K562 (cell line): Measurements from ENCODE around the gene FUT8. TPM values are rescaled to one million over a fixed set of nuclear protein-coding genes. Genes with fewer than 3 reads are reported as not detected.

ENCODE experiments used
- MXD1 ChIP-seq: fragments of 250-450 bp; sonication (Bioruptor Pico); IDR thresholded peaks from 2 replicates; pipeline ENCODE4 v1.8.0; 2021; ENCODE audit warnings: borderline replicate concordance, mild to moderate bottlenecking, moderate library complexity; ENCODE audit not compliant: poor library complexity, severe bottlenecking
- NELFE ChIP-seq: IDR thresholded peaks from 2 replicates; pipeline ENCODE4 v1.6.1; 2011; ENCODE audit warnings: mild to moderate bottlenecking; ENCODE audit not compliant: insufficient read depth, insufficient read length
- POU5F1 ChIP-seq: fragments of 150-350 bp; IDR thresholded peaks from 2 replicates; pipeline ENCODE4 v1.6.1; 2014; ENCODE audit warnings: borderline replicate concordance, low read length, low read depth, mild to moderate bottlenecking; ENCODE audit not compliant: partially characterized antibody
- SUPT5H ChIP-seq: fragments of 450-650 bp; IDR thresholded peaks from 2 replicates; pipeline ENCODE4 v1.6.1; 2016
- XRCC3 ChIP-seq: fragments of 450-650 bp; IDR thresholded peaks from 2 replicates; pipeline ENCODE4 v1.6.1; 2017; ENCODE audit warnings: mild to moderate bottlenecking, moderate library complexity
- ZBED1 ChIP-seq: IDR thresholded peaks from 2 replicates; pipeline ENCODE4 v1.6.1; 2014
- ZNF79 ChIP-seq: fragments of 250-450 bp; sonication (Bioruptor Pico); IDR thresholded peaks from 2 replicates; pipeline ENCODE4 v1.4.0; 2020; ENCODE audit warnings: low read depth, mild to moderate bottlenecking, moderate library complexity
- polyA plus RNA-seq, 8 experiments: library from polyadenylated mRNA; depleted of rRNA in 4 of 8; stranded (reverse) in 5 of 8; unstranded in 3 of 8; fragments of >200 nt; fragmentation: Nextera tagmentation in 2 of 8; fragmentation: Illumina TruSeq in 1 of 8; extraction: Ambion mirVana in 2 of 8; extraction: Trizol in 1 of 8; gene quantifications; 2 replicates each; pipeline versions ENCODE4 v1.2.1 to v1.2.3, GENCODE V29; 2011 to 2014; ENCODE audit warnings: inconsistent platforms in 1 of 8, missing spikeins in 1 of 8
- total RNA-seq, 7 experiments: library from RNA; depleted of rRNA in 6 of 7; stranded (reverse); fragments of >200 nt in 6 of 7; fragmentation: Illumina TruSeq in 2 of 7; extraction: Trizol in 2 of 7; gene quantifications; 2 replicates each; pipeline versions ENCODE4 v1.2.1 to v1.2.3, GENCODE V29; 2011 to 2021; ENCODE audit warnings: low replicate concordance in 1 of 7
- TF ChIP-seq, protein P1 (sequence below): sonication (generic); formaldehyde crosslinking; IDR thresholded peaks from 2 replicates; pipeline ENCODE4 v1.8.0; 2022; ENCODE audit warnings: mild to moderate bottlenecking, missing genetic modification reagents
- TF ChIP-seq, protein P2 (sequence below): fragments of 250-450 bp; sonication (Bioruptor Pico); IDR thresholded peaks from 2 replicates; pipeline ENCODE4 v1.5.0; 2021
- TF ChIP-seq, protein P3 (sequence below): sonication (generic); formaldehyde crosslinking; IDR thresholded peaks from 2 replicates; pipeline ENCODE4 v1.5.0; 2020; ENCODE audit warnings: missing genetic modification reagents

Gene FUT8
- total and polyA plus RNA-seq, 9 of the 15 experiments (the other 6 are each of a cell fraction or from before 2014, with no cell fraction given) = 4.1 to 15.2 (median 7.8) TPM

DNA sequence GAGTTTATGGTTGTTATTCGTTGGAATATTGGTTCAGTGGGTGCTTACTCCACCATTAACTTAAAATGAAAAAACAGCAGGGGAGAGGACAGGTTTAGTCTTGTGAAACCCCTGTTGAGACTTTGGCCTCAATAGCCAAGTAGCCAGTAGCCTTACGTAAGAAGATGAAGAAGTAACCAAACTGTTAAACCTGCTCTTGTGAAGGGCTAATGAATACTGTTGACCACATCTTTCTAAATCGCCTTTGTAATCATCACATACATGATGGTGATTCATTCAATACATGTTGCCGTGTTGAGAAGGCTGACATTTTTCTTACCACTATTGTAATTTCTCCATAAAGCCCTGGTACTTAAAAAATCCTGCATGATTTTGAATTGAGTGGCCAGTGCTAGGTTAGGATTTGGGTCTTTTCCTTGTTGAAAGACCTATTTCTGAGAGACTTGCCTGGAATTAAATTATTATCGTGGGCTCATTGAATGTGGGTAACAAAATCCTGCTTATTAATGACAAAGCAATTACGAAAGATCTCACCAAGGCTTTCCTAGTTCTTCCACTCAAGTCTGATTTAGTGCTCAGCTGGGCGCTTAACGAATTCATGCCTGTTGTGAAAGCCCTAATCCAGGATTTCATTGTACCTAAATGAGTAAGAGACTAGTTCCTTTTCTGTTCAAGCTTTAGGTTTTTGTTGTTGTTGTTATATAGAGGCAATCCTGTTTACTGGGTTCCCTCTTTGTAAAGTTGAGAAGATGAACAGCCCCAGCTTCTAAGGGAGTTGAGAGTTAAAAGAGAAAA lies 333.1 kb downstream of the FUT8 start (continued):
- TF ChIP-seq, protein P1, sequence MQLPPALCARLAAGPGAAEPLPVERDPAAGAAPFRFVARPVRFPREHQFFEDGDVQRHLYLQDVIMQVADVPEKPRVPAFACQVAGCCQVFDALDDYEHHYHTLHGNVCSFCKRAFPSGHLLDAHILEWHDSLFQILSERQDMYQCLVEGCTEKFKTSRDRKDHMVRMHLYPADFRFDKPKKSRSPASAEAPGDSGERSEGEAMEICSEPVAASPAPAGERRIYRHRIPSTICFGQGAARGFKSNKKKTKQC (CRISPR knock-in tag) = no peak
- TF ChIP-seq SUPT5H = no peak
- TF ChIP-seq, protein P2, sequence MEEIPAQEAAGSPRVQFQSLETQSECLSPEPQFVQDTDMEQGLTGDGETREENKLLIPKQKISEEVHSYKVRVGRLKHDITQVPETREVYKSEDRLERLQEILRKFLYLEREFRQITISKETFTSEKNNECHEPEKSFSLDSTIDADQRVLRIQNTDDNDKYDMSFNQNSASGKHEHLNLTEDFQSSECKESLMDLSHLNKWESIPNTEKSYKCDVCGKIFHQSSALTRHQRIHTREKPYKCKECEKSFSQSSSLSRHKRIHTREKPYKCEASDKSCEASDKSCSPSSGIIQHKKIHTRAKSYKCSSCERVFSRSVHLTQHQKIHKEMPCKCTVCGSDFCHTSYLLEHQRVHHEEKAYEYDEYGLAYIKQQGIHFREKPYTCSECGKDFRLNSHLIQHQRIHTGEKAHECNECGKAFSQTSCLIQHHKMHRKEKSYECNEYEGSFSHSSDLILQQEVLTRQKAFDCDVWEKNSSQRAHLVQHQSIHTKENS = no peak
- no peak for TF ChIP-seq POU5F1
- TF ChIP-seq, protein P3, sequence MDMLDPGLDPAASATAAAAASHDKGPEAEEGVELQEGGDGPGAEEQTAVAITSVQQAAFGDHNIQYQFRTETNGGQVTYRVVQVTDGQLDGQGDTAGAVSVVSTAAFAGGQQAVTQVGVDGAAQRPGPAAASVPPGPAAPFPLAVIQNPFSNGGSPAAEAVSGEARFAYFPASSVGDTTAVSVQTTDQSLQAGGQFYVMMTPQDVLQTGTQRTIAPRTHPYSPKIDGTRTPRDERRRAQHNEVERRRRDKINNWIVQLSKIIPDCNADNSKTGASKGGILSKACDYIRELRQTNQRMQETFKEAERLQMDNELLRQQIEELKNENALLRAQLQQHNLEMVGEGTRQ (CRISPR knock-in tag) = no peak
- TF ChIP-seq ZBED1 = no peak
- TF ChIP-seq NELFE = no peak
- TF ChIP-seq MXD1 (CRISPR knock-in tag) = no peak
- TF ChIP-seq ZNF79 (CRISPR knock-in tag) = no peak
- TF ChIP-seq XRCC3 = no peak
